ENCODE results near the gene MAPK8IP2. TPM values are rescaled to one million over a fixed set of nuclear protein-coding genes. Genes with fewer than 3 reads are reported as not detected.
A peak's percentile ranks its signal among the peaks of the same experiment; 100 is the strongest.

Gene MAPK8IP2
- total RNA-seq, 1 experiment from 2014 or later: 6.4 TPM

GRCh38 chr22:50582493-50583293, 17.9 kb upstream of the MAPK8IP2 start, which contains the start of gene CHKB (continued):
- no peak for TF ChIP-seq SRF (IDR thresholded peaks at IDR 0.05; ENCODE audit: low read depth)
- no peak; the same call in 1 of the 2 replicates for TF ChIP-seq SP1 (IDR thresholded peaks at IDR 0.05; ENCODE audit: low read depth)
- TF ChIP-seq ATF3 (IDR thresholded peaks at IDR 0.05): no peak
- TF ChIP-seq SIN3A (IDR thresholded peaks at IDR 0.05; ENCODE audit: low read depth): 0 out of 2 replicates have a peak, but pooled peaks have one; percentile 48
- TF ChIP-seq ELF1 (IDR thresholded peaks at IDR 0.05; ENCODE audit: borderline replicate concordance, low read depth): no peak
- no peak for TF ChIP-seq REST (IDR thresholded peaks at IDR 0.05; ENCODE audit: low read depth)
- TF ChIP-seq EGR1 (IDR thresholded peaks at IDR 0.05; ENCODE audit: low read depth): no peak
- TF ChIP-seq FOSL1 (IDR thresholded peaks at IDR 0.05; ENCODE audit: low read depth): no peak
- no peak for TF ChIP-seq ZNF274 (IDR thresholded peaks at IDR 0.05; ENCODE audit: low read depth, low read length)
- TF ChIP-seq POLR2AphosphoS5 (IDR thresholded peaks at IDR 0.05; ENCODE audit: low read depth, low read length): peak; percentile 88
- peak; percentile 90 for TF ChIP-seq POLR2A (IDR thresholded peaks at IDR 0.05; ENCODE audit: borderline replicate concordance, extremely low read depth, insufficient read depth, insufficient read length)
